CD4-positive, alpha-beta T cell treated with Interleukin-10 for 1 hour (primary cell): ENCODE data around the gene CLEC2B.
"Not testable (repeated sequence)": the region's sequence is repeated elsewhere in the genome, so short reads cannot be mapped to it uniquely, and the experiment has no call there.

Experiments used
- DNase-seq: peaks from one replicate; pipeline ENCODE4 v3.0.0-alpha.2; 2020

Gene CLEC2B

DNA sequence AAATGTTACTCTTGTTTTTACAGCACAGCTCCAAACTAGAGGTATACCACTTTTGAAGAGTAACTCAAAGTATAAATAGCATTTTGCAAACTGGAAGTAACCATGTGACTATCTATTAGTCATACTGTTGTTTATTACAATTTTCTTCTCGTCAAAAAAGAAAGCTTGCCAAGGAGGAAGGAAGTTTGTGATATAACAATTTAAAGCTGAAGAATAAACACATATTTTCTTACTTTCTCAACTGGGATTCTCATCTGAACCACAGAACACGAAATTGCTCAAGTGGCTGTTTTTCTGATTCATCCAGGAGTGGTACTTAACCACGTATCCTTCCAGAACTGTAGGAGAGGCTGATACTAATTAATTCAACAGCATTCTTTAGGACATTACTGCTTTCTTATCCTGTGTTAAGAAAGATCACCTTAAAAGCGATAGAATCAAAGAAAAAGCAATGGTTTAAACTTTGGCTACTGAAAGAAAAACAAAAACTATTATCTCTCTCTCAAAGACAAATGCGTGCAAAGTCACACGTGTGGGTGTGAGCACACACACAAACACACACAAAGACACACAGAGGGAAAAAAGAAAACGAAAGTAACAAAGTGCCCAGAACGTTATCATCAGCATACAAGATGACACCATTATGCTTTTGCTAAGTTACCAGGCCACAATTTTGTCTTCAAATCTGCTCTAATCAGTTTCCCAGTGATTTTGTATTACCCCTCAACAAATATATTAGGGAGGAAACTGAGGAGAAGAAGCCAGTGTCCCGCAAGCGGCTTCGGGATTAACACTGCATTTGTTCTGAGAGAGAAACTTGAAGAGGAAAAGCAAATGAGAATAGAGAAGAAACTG, at the start of gene CLEC2B:
TSS of gene CLEC2B (minus strand) at position 48 of the 855 bp plus-strand sequence.
- DNase-seq, result peak; percentile 73

DNA sequence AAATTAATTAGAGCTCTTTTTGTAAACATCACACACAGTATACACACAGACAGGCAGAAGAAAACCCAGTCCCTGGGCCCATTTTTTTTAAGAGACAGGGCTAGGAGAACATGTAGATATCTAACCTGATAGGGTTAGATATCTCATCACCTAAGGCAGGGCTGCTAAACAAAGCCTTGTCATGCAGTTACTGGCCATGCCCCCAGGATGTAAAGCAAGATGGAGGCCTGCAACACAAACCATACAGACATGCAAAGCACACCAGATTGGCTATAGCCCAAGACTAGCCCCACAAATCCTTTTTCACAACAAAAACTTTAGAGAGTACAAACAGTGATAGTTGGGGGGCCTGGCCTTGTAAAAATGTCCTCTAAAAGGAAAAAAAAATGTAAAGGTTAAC, 42.6 kb upstream of the CLEC2B start:
- DNase-seq, result no peak

GRCh38 chr12:9910716-9911421, 41.7 kb upstream of the CLEC2B start:
- DNase-seq, result no peak

- DNase-seq, result no peak
These were observed 40.6 kb upstream of the CLEC2B start for GRCh38 chr12:9909724-9910123.

GRCh38 chr12:9908350-9908749, 39.2 kb upstream of the CLEC2B start:
- no peak for DNase-seq

GRCh38 chr12:9907769-9908168, 38.6 kb upstream of the CLEC2B start:
- DNase-seq, result no peak

DNA sequence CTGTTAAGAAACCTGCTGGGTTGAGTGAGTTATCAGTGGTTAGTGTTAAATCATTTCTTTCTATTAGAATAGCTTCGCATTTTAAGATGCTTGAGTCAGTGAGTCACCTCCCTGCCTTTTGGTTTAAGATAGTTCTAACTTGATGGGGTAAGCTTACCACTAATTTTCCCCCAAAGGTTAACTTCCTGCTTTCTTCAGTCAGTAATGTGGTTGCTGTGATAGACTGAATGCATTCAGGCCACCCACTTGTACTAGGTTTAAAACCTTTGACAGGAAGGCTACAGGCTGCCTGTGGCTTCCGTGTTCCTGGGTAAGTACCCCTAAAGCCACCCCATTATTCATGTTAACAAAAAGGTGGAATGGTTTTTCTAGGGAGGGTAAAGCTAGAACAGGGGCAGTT, 37.7 kb upstream of the CLEC2B start:
- peak; percentile 65 for DNase-seq

DNA sequence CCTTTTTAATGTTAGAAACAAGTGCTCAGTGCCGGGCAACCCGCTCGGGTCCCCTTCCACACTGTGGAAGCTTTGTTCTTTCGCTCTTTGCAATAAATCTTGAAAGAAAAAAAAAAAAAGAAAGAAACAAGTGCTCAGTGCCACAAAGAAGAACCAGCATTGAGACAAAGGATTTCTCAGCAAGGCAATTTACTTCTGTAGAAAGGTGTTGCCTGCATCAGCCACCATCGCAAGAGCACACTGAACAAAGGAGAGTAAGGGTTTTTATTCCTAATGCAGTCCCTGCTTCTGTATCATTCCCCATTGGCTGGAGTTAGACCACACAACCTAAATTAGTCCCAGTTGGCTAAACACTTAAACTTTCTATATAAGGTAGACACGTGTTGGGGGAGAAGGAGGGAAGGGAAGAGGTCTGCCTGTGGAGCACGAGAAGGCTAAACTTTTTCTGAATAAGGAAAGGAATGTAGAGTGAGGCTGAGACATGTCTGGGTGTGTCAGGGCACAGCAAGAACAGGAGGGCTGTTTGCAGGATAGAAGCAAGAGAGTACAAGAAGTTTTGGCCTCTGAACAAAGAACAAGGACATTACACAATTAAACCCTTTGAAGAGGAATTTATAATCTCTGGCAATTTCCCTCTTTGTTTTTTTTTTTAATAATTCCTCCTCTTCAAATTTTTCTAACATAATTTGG, 33.5 kb upstream of the CLEC2B start:
- no peak for DNase-seq

DNA sequence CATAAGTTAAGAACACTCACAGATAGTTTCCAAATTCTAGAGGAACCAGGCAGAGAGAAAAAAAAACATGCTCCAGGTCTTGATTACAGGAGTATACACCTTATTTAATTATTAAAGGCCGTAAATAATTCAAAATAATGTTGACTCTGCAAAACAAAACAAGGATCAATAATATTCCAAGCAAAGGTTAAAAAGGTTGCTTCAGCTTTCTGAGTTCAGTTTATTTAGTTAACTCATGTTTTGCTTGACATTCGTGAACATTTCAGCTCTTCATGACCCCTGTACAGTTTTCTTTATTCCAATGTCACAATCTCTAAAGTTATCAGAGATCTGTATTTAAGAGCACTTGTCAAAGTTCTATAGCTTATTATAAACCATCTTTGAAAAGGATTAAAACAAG, 31.8 kb upstream of the CLEC2B start:
- DNase-seq, result no peak

GRCh38 chr12:9899209-9899608, 30.1 kb upstream of the CLEC2B start:
- no peak for DNase-seq

GRCh38 chr12:9897535-9897934, 28.4 kb upstream of the CLEC2B start:
- DNase-seq, result no peak

- no peak for DNase-seq
These were observed 26.2 kb upstream of the CLEC2B start for GRCh38 chr12:9895215-9895971.

DNA sequence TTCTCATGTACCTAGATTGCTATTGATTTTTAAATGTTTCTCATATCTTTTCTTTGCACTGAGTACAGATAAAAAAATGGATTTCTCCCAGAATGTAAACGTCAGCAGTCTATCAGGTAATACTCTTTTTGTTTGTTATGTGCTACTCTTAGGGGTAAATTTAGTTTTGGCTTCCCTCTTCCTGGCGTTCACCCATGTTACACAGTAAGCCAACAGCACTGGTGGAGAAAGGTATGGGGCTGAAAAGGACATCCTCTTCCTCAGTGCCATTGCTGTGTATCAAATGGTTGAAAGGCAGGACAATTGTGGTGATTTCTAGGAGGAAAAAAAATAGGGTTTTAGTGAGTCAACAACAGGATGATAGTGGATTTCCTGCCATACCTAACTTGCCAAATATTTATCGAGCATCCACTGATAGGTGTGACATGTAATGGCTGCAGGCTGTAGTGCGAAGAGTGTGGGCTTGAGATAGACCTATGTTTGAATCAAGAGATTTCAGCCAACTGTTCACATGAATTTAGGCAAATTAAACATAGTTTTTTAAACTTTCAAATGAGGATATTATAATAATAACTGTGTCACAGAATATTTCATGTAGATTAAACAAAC, 19.6 kb upstream of the CLEC2B start:
- DNase-seq, result no peak

GRCh38 chr12:9883175-9883574, 14.0 kb upstream of the CLEC2B start:
- DNase-seq, result no peak

- no peak for DNase-seq
These were observed 12.8 kb upstream of the CLEC2B start for GRCh38 chr12:9881988-9882387.

DNA sequence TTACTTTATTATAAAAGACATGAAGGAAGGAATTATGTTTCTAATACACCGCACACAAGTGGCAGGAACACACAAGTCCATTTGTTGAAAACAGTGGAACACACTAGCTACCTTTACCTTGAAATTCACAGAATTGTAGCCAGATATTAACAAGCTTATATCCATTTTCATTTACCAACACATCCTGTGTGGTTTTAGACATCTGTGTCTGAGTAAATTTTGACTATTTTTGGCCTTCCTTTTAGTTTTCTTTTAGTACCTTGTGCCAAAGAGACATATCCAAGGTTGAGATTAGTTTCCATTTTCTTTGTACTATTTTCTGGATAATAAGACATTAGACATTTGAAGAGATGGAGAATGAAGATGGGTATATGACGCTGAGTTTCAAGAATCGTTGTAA, 12.1 kb upstream of the CLEC2B start, which contains the start of gene KLRF2:
TSS of gene KLRF2 (plus strand) at position 244 of the 400 bp plus-strand sequence. CDS start at position 351, 107 bp downstream.
- no peak for DNase-seq

GRCh38 chr12:9880532-9881078, 11.5 kb upstream of the CLEC2B start:
- DNase-seq, result no peak

DNA sequence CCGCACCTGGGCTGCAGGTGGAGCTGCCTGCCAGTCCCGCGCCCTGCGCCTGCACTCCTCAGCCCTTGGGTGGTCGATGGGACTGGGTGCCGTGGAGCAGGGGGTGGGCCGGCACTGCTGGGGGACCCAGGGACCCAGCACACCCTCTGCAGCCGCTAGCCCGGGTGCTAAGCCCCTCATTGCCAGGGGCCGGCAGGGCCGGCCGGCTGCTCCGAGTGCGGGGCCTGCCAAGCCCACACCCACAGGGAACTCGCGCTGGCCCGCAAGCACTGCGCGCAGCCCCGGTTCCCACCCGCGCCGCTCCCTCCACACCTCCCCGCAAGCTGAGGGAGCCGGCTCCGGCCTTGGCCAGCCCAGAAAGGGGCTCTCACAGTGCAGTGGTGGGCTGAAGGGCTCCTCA, 7.0 kb upstream of the CLEC2B start:
- DNase-seq, result not testable (repeated sequence)

GRCh38 chr12:9872742-9873141, 3.6 kb upstream of the CLEC2B start:
- no peak for DNase-seq

- DNase-seq, result no peak
These were observed 3.0 kb upstream of the CLEC2B start for GRCh38 chr12:9872162-9872561.

- DNase-seq, result no peak
These were observed 1.2 kb upstream of the CLEC2B start for GRCh38 chr12:9870286-9870866.

- no peak for DNase-seq
These were observed 225 bp downstream of the CLEC2B start for GRCh38 chr12:9868951-9869306.
